Lung microvascular endothelial cell (primary cell): Measurements from ENCODE around the gene OR3A2. TPM values are rescaled to one million over a fixed set of nuclear protein-coding genes. Genes with fewer than 3 reads are reported as not detected.
"Not testable (repeated sequence)": the region's sequence is repeated elsewhere in the genome, so short reads cannot be mapped to it uniquely, and the experiment has no call there.

Experiments used
- DNase-seq, 2 donors: peaks; one replicate each; pipeline versions ENCODE4 v3.0.0 to v3.0.0-alpha.2; 2010; ENCODE audit warnings: low read depth in 2 of 2
- total RNA-seq: library from RNA; depleted of rRNA; stranded (reverse); fragments of >200 nt; gene quantifications from 2 replicates; pipeline ENCODE4 v1.2.1, GENCODE V29; 2014

Gene OR3A2
- total RNA-seq, 1 donor from 2014 or later = not detected

DNA sequence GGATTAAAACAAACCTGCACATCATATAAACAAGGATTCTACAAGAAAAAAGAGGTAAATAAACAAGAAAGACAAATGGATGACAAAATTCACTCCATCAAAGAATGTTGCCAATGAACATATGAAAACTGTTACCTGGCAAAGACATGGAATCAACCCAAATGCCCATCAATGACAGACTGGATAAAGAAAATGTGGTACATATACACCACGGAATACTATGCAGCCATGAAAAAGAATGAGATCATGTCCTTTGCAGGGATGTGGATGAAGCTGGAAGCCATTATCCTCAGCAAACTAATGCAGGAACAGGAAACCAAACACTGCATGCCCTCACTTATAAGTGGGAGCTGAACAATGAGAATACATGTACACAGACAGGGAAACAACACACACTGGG lies 92.6 kb downstream of the OR3A2 start:
- not testable (repeated sequence) for DNase-seq

DNA sequence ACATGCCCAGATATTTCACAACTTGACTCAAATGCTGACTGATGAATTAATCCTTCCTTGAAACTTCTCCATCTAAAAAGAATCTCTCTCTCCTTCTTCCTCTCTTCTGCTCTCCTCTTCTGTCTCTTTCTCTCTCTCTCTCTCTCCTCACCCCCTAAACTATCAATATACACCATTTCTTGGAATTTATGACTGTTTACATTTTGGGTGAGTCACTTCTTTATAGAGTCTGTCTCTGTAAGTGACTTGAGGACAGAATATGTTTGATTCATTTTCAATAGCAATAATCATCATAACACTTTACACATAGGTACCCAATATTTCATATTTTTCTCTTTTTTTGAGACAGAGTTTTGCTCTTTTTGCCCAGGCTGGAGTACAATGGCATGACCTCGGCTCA lies 103.2 kb downstream of the OR3A2 start:
- no peak for DNase-seq

DNA sequence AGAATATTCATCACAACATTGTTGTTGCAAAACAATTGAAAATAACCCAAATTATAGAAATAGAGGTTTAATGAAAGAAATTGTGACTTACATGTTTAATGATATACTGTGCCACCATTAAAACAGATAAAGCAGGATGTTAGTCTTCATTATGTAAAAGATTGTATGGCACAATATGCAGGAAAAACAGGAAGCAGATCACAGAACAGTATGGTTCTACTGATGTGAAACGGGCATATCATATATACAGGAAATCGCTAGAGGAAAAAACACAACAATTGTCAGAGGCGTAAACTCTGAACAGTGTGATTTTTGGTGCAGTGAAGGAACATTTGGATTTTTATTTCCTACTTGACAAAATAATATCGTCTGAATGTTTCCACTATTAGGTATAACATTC lies 110.0 kb downstream of the OR3A2 start:
- no peak for DNase-seq

DNA sequence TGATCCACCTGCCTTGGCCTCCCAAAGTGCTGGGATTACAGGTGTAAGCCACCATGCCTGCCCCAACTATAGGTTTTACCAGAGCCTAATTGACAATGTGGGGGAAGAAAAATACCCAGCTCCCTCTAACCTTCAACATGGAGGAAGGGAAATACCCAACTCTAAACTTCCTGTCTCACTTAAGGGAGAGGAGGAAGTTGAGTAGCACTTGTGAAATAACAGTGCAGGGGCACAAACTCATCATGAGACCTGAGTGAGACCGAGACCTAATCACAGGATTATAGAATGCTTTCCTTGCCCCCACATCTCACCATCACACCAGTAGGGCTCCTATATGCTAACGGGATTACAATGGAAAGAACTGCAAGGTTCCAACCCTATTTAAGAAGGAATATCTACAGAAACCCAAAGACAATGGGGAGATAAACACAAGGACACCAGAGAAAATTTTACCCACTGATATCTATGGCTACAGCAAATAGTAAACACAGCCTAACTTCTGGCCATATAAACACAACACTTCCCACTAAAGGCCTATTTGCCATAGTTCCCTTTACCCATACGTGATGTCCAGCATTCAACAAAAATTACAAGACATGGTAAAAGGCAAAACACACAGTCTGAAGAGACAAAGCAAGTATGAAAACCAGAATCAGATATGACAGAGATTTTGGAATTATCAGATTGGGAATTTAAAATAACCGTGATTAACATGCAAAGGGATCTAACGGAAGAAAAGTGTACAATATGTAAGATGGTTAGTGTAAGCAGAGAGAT lies 114.8 kb downstream of the OR3A2 start:
- DNase-seq = no peak

DNA sequence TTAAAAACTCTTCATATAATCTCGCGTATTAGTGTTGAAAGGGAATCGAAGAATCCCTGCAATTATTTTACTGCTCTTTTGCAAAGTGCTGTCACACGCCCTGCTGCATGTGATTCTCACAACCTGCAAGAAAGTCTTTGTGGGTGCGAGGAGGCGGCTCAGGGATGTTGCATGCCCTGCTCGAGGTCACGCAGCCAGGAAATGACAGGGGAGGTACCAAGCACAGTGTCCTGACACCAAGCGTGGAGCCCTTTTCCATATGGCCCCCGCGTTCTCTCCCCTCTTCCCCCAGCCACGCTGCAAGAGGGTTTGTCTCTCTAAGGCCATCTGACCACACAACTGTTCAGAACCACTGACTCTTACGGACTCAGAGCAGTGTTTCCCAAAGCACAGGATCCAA lies 125.5 kb downstream of the OR3A2 start:
- DNase-seq = no peak

DNA sequence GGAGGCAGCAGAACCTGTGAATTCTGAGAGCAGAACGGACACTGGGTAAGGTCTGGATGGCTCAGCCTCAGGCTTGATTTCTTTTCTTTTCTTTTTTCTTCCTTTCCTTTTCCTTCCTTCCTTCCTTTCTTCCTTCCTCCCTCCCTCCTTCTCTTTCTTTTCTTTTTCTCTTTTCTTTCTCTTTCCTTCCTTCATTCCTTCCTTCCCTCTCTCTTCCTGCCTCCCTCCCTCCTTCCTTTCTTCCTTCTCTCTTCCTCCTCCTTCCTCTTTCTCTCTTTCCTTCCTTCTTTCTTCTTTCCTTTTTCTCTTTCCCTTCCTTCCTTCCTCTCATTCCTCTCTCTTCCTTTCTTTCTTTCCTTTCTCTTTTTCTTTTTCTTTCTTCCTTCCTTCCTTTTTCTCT lies 125.9 kb downstream of the OR3A2 start:
- no peak for DNase-seq

DNA sequence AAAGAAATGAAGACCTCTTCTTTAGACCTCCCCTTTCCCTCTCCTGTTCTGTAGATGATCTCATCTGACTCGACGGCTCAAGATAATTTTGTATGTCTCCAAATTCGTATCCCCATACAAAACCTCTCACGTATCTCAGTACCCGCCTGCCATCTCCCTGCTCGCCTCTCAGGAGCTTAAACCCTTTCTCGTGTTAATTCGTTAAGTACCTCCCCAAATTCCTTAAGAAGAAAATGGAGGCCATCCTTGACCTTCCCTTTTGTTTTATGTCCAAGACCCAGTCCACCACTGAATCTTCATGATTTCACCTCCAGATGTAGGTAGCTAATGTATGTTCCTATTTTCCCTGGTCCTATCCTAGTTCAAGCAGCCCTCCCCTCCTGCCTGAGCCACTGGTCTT lies 129.5 kb downstream of the OR3A2 start:
- no peak for DNase-seq

DNA sequence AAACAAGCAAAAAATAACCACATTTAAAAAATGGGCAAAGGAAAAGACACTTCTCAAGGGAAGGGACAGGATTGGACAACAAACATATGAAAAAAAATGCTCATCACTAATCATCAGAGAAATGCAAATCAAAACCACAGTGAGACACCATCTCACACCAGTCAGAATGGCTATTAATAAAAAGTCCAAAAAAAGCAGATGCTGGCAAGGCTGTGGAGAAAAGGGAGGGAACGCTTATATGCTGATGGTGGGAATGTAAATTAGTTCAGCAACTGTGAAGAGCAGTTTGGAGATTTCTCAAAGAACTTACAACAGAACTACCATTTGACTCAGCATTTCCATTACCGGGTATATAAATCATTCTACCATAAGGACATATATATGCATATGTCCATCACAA lies 137.1 kb downstream of the OR3A2 start:
- DNase-seq = not testable (repeated sequence)

DNA sequence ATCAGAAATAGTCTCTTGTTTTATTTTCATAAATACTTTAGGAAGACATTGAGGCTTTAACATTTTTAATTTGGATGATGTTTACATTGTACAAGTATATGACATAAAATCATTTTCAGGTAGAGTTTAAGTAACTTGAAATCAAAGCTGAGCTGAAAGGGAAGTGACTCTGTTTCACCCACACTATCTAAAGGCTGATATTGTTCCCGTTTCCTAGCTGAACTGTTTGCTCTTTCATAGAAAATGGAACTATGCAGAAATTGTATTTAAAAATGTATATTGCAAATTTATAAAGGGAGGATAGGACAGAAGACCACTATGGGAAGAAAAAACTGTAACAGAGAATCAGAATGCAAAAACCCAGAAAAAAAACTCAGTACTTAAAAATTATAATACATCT lies 141.3 kb downstream of the OR3A2 start:
- DNase-seq = not testable (repeated sequence)

DNA sequence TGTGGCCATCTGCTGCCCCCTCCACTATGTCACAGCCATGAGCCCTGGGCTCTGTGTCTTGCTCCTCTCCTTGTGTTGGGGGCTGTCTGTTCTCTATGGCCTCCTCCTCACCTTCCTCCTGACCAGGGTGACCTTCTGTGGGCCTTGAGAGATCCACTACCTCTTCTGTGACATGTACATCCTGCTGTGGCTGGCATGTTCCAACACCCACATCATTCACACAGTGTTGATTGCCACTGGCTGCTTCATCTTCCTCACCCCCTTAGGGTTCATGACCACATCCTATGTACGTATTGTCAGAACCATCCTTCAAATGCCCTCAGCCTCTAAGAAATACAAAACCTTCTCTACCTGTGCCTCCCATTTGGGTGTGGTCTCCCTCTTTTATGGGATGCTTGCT lies 145.1 kb downstream of the OR3A2 start:
- not testable (repeated sequence) for DNase-seq

DNA sequence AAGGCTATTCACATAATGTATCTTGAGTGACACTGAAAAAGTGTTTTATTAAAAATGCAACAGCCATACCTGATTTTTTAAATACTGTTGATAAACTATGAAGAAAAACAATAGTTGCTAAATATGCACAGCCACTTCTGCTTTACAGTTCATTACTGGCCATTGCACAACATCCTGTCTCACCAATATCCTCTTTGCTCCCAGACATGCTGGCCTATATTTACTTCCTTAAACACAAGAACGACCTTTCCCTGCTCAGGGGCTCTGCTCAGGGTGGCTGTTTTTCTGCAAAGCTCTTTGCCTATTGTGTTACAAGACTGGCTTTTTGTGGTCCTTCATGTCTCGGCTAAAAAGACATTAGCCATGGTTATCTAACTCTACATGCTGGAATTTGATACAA lies 147.4 kb downstream of the OR3A2 start:
- DNase-seq = not testable (repeated sequence)

DNA sequence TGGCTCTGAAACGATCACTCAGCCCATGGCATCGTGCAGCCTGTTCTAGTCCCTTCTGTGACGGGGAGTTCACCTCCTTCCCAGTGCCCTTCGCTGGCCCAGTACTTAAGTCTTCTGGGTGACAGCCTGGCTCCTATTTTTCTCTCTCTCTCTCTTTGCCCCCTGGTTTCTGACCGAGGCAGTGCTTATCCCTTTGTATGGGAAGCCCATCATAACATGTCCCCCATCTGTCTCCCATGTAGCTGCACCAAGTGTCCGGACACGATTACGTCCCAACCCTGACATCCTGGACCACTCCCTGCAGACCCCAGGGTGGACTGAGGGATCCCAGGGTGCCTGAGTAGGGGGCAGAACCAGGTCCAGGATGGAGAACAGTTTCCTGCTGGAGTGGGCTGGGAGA lies 153.8 kb downstream of the OR3A2 start:
- not testable (repeated sequence) for DNase-seq

Other genes with a start within 250 kb of the OR3A2 start
- gene OR1A2, start 188.8 kb downstream of the OR3A2 start, total RNA-seq = not detected in 2 replicates
- not detected in 2 replicates for gene OR1A1, start 178.6 kb downstream of the OR3A2 start, total RNA-seq
- not detected in 2 replicates for gene OR3A1, start 87.9 kb downstream of the OR3A2 start, total RNA-seq
- not detected in 2 replicates for gene OR1E1, start 12.1 kb upstream of the OR3A2 start, total RNA-seq
- gene OR3A3, start 25.1 kb upstream of the OR3A2 start, total RNA-seq = not detected in 2 replicates
- gene OR1E2, start 47.5 kb upstream of the OR3A2 start, total RNA-seq = not detected in 2 replicates
- gene SPATA22, start 85.5 kb upstream of the OR3A2 start, total RNA-seq = 1.6 TPM in 1 of 2 replicates, not detected in the other
- not detected in 2 replicates for gene ASPA, start 89.7 kb upstream of the OR3A2 start, total RNA-seq
- under 0.01 TPM in 1 of 2 replicates, not detected in the other for gene TRPV3, start 171.5 kb upstream of the OR3A2 start, total RNA-seq
- gene TRPV1, start 223.1 kb upstream of the OR3A2 start, total RNA-seq = 0.44 and 0.79 TPM in 2 replicates
- gene SHPK, start 249.9 kb upstream of the OR3A2 start, total RNA-seq = 12.0 and 15.7 TPM in 2 replicates